ENCODE results near the gene MYOZ3. TPM values are rescaled to one million over a fixed set of nuclear protein-coding genes. Genes with fewer than 3 reads are reported as not detected.

MYOZ3 gene
- total RNA-seq, 2 donors from 2014 or later = 0.81 to 2.8 TPM

GRCh38 chr5:150627731-150628545, 33.1 kb upstream of the MYOZ3 start:
- ATAC-seq (ENCODE audit: insufficient number of reproducible peaks, low FRiP score, low read depth) (no peak), DNase-seq (ENCODE audit: low spot score) (no peak)
- H3K9me3 ChIP-seq = no peaks in the 10 kb centered on the region
- H3K27me3 ChIP-seq (replicated peaks; ENCODE audit: insufficient read depth) = no peaks in the 10 kb centered on the region
- H3K36me3 ChIP-seq = no peaks in the 10 kb centered on the region
- TF ChIP-seq CTCF (IDR thresholded peaks at IDR 0.05) = no peak
- H3K4me1 ChIP-seq (ENCODE audit: control insufficient read depth in 1 of 2, low read depth in 2 of 2) = peaks cover 50 to 74% of the 10 kb centered on the region in 2 donors
- peak overlapping the region; percentile 99 to 100 for H3K27ac ChIP-seq
- peak overlapping the region; percentile 94 for H3K4me3 ChIP-seq

GRCh38 chr5:150628936-150629485, 32.0 kb upstream of the MYOZ3 start:
- peak overlapping the region; percentile 99 to 100 for H3K27ac ChIP-seq
- no peaks in the 10 kb centered on the region for H3K36me3 ChIP-seq
- H3K4me1 ChIP-seq (ENCODE audit: control insufficient read depth in 1 of 2, low read depth in 2 of 2) = peaks cover 52 to 73% of the 10 kb centered on the region in 2 donors
- TF ChIP-seq CTCF (IDR thresholded peaks at IDR 0.05) = no peak
- no peak for ATAC-seq (ENCODE audit: insufficient number of reproducible peaks, low FRiP score, low read depth)
- peak overlapping the region; percentile 94 for H3K4me3 ChIP-seq
- no peak for DNase-seq (ENCODE audit: low spot score)
- H3K9me3 ChIP-seq = no peaks in the 10 kb centered on the region
- H3K27me3 ChIP-seq (replicated peaks; ENCODE audit: insufficient read depth) = no peaks in the 10 kb centered on the region

DNA sequence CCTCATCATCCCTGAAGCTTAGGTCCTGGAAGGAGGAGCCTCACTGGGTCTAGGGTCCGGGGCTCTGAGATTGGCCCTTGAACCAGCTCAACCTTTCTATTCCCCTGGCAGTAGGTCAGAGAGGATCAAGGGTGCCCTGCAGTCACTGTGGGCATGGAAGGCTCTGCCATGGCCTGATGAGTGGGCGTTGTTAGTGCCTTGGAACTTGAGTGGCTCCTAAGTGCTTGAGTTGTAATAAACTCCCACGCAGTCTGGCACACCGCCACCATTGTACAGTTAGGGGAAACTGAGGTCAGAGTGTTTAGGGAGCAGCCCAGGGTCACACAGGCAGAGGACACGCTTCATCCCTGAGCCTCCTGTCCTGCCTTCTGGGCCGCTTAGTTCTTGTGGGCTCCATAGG, 31.0 kb upstream of the MYOZ3 start:
- Histone ChIP-seq H3K27me3 (replicated peaks; ENCODE audit: insufficient read depth) (no peaks in the 10 kb centered on the region), H3K27ac (peak overlapping the region; percentile 99 to 100), H3K4me3 (no peak overlapping the region), H3K9me3 (no peaks in the 10 kb centered on the region), H3K4me1 (ENCODE audit: control insufficient read depth in 1 of 2, low read depth in 2 of 2) (peaks cover 52 to 80% of the 10 kb centered on the region in 2 donors), H3K36me3 (no peaks in the 10 kb centered on the region)
- ATAC-seq (ENCODE audit: insufficient number of reproducible peaks, low FRiP score, low read depth) (no peak), DNase-seq (ENCODE audit: low spot score) (no peak)
- TF ChIP-seq CTCF (IDR thresholded peaks at IDR 0.05) = no peak

GRCh38 chr5:150630461-150631325, 30.4 kb upstream of the MYOZ3 start:
- Histone ChIP-seq H3K36me3 (no peaks in the 10 kb centered on the region), H3K27ac (peak overlapping the region; percentile 99 to 100), H3K27me3 (replicated peaks; ENCODE audit: insufficient read depth) (no peaks in the 10 kb centered on the region), H3K9me3 (no peaks in the 10 kb centered on the region), H3K4me3 (no peak overlapping the region), H3K4me1 (ENCODE audit: control insufficient read depth in 1 of 2, low read depth in 2 of 2) (peaks cover 58 to 87% of the 10 kb centered on the region in 2 donors)
- DNase-seq (ENCODE audit: low spot score) (no peak), ATAC-seq (ENCODE audit: insufficient number of reproducible peaks, low FRiP score, low read depth) (no peak)
- TF ChIP-seq CTCF (IDR thresholded peaks at IDR 0.05) = no peak

DNA sequence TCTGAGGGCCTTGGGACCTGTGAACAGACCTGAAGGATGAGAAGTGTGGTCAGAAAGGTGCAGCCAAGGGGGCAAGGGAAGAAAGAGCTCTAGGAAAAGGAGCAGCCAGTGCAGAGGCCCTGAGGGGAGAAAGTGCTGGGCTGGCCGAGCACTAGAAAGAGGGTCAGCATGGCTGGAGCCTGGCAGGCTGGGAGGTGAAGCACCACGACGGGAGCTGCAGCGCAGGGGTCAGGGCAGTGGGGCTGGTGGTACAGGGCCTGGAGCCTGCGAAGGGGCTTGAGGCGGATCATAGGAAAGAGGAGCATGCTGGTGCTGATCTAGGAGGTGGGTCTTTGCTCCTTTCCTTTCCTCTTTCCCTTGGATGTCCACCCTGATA, 29.7 kb upstream of the MYOZ3 start:
- H3K4me3 ChIP-seq = no peak overlapping the region
- no peaks in the 10 kb centered on the region for H3K36me3 ChIP-seq
- peak overlapping the region; percentile 99 to 100 for H3K27ac ChIP-seq
- peaks cover 64 to 93% of the 10 kb centered on the region in 2 donors for H3K4me1 ChIP-seq (ENCODE audit: control insufficient read depth in 1 of 2, low read depth in 2 of 2)
- no peak for ATAC-seq (ENCODE audit: insufficient number of reproducible peaks, low FRiP score, low read depth)
- H3K9me3 ChIP-seq = no peaks in the 10 kb centered on the region
- no peaks in the 10 kb centered on the region for H3K27me3 ChIP-seq (replicated peaks; ENCODE audit: insufficient read depth)
- no peak for DNase-seq (ENCODE audit: low spot score)
- TF ChIP-seq CTCF (IDR thresholded peaks at IDR 0.05) = no peak

All from thoracic aorta (tissue), 2 donors.